Neural progenitor cell (in vitro differentiated cells): ENCODE results near the gene NUTM1. TPM values are rescaled to one million over a fixed set of nuclear protein-coding genes. Genes with fewer than 3 reads are reported as not detected.
"Not testable (repeated sequence)": the region's sequence is repeated elsewhere in the genome, so short reads cannot be mapped to it uniquely, and the experiment has no call there.

Experiments used
- DNase-seq: peaks from one replicate; pipeline ENCODE4 v3.0.0-alpha.2; 2016; ENCODE audit warnings: low spot score
- H2AFZ ChIP-seq: fragments of 200-600 bp; sonication (generic); replicated peaks from 2 replicates; pipeline ENCODE4 v1.6.1; 2016; ENCODE audit warnings: antibody characterized with exemption
- H3F3A ChIP-seq: fragments of 200-600 bp; sonication (generic); 2 replicates; pipeline ENCODE4 v1.6.1; 2016; ENCODE audit warnings: antibody characterized with exemption, low read depth
- H3K27ac ChIP-seq: fragments of 200-600 bp; sonication (generic); 2 replicates; pipeline ENCODE4 v1.5.1; 2016; ENCODE audit warnings: mild to moderate bottlenecking
- H3K27me3 ChIP-seq: fragments of 200-600 bp; sonication (generic); 2 replicates; pipeline ENCODE4 v1.6.1; 2016; ENCODE audit warnings: mild to moderate bottlenecking, moderate library complexity
- H3K36me3 ChIP-seq: fragments of 200-600 bp; sonication (generic); 2 replicates; pipeline ENCODE4 v1.5.1; 2016
- H3K4me1 ChIP-seq: fragments of 200-600 bp; sonication (generic); 2 replicates; pipeline ENCODE4 v1.6.1; 2016; ENCODE audit warnings: mixed run types
- H3K4me2 ChIP-seq: fragments of 200-600 bp; sonication (generic); 2 replicates; pipeline ENCODE4 v1.6.1; 2016
- H3K4me3 ChIP-seq: fragments of 200-600 bp; sonication (generic); 2 replicates; pipeline ENCODE4 v1.5.1; 2016
- H3K79me2 ChIP-seq: fragments of 200-600 bp; sonication (generic); 2 replicates; pipeline ENCODE4 v1.6.1; 2016; ENCODE audit warnings: low read depth
- H3K9ac ChIP-seq: fragments of 200-600 bp; sonication (generic); 2 replicates; pipeline ENCODE4 v1.6.1; 2016
- H3K9me3 ChIP-seq: fragments of 200-600 bp; sonication (generic); 2 replicates; pipeline ENCODE4 v1.5.1; 2016; ENCODE audit warnings: low read depth
- H4K20me1 ChIP-seq: fragments of 200-600 bp; sonication (generic); 2 replicates; pipeline ENCODE4 v1.6.1; 2016; ENCODE audit warnings: low read depth
- H3K27ac Mint-ChIP-seq: 3 replicates; pipeline ENCODE4 v1.8.0; 2021; ENCODE audit warnings: mixed read lengths
- H3K27me3 Mint-ChIP-seq: 2 replicates; pipeline ENCODE4 v1.8.0; 2022; ENCODE audit warnings: low read depth, mild to moderate bottlenecking, inconsistent platforms, moderate library complexity, mixed read lengths; ENCODE audit not compliant: insufficient read depth
- H3K36me3 Mint-ChIP-seq: 3 replicates; pipeline ENCODE4 v1.8.0; 2021; ENCODE audit warnings: mixed read lengths
- H3K4me1 Mint-ChIP-seq: 3 replicates; pipeline ENCODE4 v1.8.0; 2021; ENCODE audit warnings: mixed read lengths
- H3K4me3 Mint-ChIP-seq: 3 replicates; pipeline ENCODE4 v1.8.0; 2021; ENCODE audit warnings: mild to moderate bottlenecking, moderate library complexity, mixed read lengths
- H3K9me3 Mint-ChIP-seq: 3 replicates; pipeline ENCODE4 v1.8.0; 2020; ENCODE audit warnings: mixed read lengths
- EZH2 ChIP-seq: fragments of 200-600 bp; sonication (generic); IDR thresholded peaks from 2 replicates; pipeline ENCODE4 v1.6.1; 2017; ENCODE audit warnings: antibody characterized with exemption, mild to moderate bottlenecking, moderate library complexity
- EZH2phosphoT487 ChIP-seq: fragments of 200-600 bp; sonication (generic); IDR thresholded peaks from 2 replicates; pipeline ENCODE4 v1.6.1; 2017; ENCODE audit warnings: antibody characterized with exemption
- total RNA-seq: library from RNA; depleted of rRNA; stranded (reverse); fragments of >200 nt; gene quantifications from 2 replicates; pipeline ENCODE4 v1.2.3, GENCODE V29; 2015; ENCODE audit warnings: low replicate concordance
- TF ChIP-seq, protein P1 (sequence below): fragments of 200-600 bp; sonication (generic); IDR thresholded peaks from 2 replicates; pipeline ENCODE4 v1.5.1; 2017; ENCODE audit warnings: antibody characterized with exemption, mild to moderate bottlenecking

Gene NUTM1
- total RNA-seq, 1 donor from 2014 or later = not detected

- Histone ChIP-seq H3K9me3 (no peaks in the 10 kb centered on the region), H3K27me3 (peaks cover 4% of the 10 kb centered on the region), H3F3A (peaks cover 35% of the 10 kb centered on the region), H3K4me2 (no peak overlapping the region), H3K9ac (no peak overlapping the region), H4K20me1 (peaks cover 4% of the 10 kb centered on the region), H2AFZ (no peak overlapping the region), H3K36me3 (peaks cover 14% of the 10 kb centered on the region), H3K4me1 (peaks cover 13% of the 10 kb centered on the region), H3K79me2 (peaks cover 24% of the 10 kb centered on the region), H3K27ac (no peak overlapping the region), H3K4me3 (no peak overlapping the region)
- no peak for DNase-seq
- peaks cover 12% of the 10 kb centered on the region for H3K4me1 Mint-ChIP-seq
- TF ChIP-seq, protein P1, sequence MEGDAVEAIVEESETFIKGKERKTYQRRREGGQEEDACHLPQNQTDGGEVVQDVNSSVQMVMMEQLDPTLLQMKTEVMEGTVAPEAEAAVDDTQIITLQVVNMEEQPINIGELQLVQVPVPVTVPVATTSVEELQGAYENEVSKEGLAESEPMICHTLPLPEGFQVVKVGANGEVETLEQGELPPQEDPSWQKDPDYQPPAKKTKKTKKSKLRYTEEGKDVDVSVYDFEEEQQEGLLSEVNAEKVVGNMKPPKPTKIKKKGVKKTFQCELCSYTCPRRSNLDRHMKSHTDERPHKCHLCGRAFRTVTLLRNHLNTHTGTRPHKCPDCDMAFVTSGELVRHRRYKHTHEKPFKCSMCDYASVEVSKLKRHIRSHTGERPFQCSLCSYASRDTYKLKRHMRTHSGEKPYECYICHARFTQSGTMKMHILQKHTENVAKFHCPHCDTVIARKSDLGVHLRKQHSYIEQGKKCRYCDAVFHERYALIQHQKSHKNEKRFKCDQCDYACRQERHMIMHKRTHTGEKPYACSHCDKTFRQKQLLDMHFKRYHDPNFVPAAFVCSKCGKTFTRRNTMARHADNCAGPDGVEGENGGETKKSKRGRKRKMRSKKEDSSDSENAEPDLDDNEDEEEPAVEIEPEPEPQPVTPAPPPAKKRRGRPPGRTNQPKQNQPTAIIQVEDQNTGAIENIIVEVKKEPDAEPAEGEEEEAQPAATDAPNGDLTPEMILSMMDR = no peak
- TF ChIP-seq EZH2phosphoT487 = no peak
- TF ChIP-seq EZH2 = no peak
- no peak overlapping the region for H3K27ac Mint-ChIP-seq
- H3K4me3 Mint-ChIP-seq = peak overlapping the region; percentile 74
- peaks cover 5% of the 10 kb centered on the region for H3K27me3 Mint-ChIP-seq
- peaks cover 17% of the 10 kb centered on the region for H3K36me3 Mint-ChIP-seq
- no peaks in the 10 kb centered on the region for H3K9me3 Mint-ChIP-seq
Measured at GRCh38 chr15:34339946-34340345, 3.2 kb upstream of the NUTM1 start.

DNA sequence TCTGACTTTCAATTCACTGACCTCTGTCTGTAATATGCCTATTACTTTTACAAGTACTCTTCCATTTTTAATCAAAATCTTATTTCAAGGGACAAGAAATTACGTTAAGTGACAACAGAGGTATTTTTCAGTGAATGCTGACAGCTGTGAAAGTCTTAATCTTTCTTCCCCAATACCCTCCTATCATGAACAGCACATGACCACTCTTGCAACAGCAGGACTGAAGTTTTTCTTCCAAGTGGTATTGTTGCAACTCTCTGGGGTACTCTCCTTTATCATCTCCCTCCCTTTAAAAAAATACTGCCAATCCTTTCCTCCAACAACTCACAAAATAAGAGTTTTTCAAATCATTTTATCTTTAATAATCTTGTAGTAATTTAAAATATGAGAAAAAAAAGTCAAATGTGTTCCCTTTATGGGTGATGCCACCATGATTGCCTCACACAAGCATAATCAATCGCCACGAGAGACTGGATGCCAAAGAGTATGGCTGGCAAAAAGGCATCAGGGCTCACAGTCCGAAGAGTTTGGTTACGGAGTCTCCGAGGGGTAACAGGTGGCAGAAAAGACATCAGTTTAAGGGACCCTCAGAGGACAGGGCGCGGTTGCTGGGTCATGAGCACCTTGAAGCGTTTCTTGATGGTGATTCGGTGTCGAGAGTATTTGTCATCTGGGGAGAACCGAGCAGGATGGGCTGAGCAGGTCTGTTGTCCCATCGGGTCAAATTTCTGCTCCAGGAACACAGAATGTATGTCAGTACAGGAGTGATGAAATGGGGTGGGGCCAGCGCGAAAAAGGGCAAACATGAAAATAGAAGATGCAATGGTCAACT is 1.5 kb upstream of the NUTM1 start:
- H4K20me1 ChIP-seq = peaks cover 4% of the 10 kb centered on the region
- Mint-ChIP-seq H3K9me3 (no peaks in the 10 kb centered on the region), H3K36me3 (peaks cover 17% of the 10 kb centered on the region), H3K27ac (no peak overlapping the region), H3K27me3 (peaks cover 5% of the 10 kb centered on the region), H3K4me1 (peaks cover 11% of the 10 kb centered on the region), H3K4me3 (no peak overlapping the region)
- H3K27me3 ChIP-seq = peaks cover 2% of the 10 kb centered on the region
- H3K79me2 ChIP-seq = peaks cover 24% of the 10 kb centered on the region
- DNase-seq = no peak
- H3K4me3 ChIP-seq = peak overlapping the region; percentile 82
- peaks cover 10% of the 10 kb centered on the region for H3K4me1 ChIP-seq
- TF ChIP-seq EZH2phosphoT487 = no peak
- TF ChIP-seq EZH2 = no peak
- TF ChIP-seq, protein P1 = no peak
- H3K27ac ChIP-seq = no peak overlapping the region
- no peaks in the 10 kb centered on the region for H3K9me3 ChIP-seq
- H3K36me3 ChIP-seq = peaks cover 14% of the 10 kb centered on the region
- no peak overlapping the region for H3K9ac ChIP-seq
- H3K4me2 ChIP-seq = peak overlapping the region; percentile 80
- H2AFZ ChIP-seq = no peak overlapping the region
- H3F3A ChIP-seq = peaks cover 41% of the 10 kb centered on the region

GRCh38 chr15:34342213-34342736 is 840 bp upstream of the NUTM1 start:
- not testable (repeated sequence) for DNase-seq, H3K4me1 ChIP-seq, H3K4me1 Mint-ChIP-seq, H3K27me3 ChIP-seq, H3K27ac Mint-ChIP-seq, H3K4me3 Mint-ChIP-seq, H4K20me1 ChIP-seq, H3K9me3 ChIP-seq, H3K27ac ChIP-seq, H3K27me3 Mint-ChIP-seq, H3K9me3 Mint-ChIP-seq
- peak overlapping the region; percentile 53 for H3K9ac ChIP-seq
- peaks cover 14% of the 10 kb centered on the region for H3K36me3 ChIP-seq
- H2AFZ ChIP-seq = peak overlapping the region; percentile 91
- H3K4me3 ChIP-seq = peak overlapping the region; percentile 82
- peaks cover 37% of the 10 kb centered on the region for H3F3A ChIP-seq
- peaks cover 17% of the 10 kb centered on the region for H3K36me3 Mint-ChIP-seq
- peaks cover 24% of the 10 kb centered on the region for H3K79me2 ChIP-seq
- peak overlapping the region; percentile 80 for H3K4me2 ChIP-seq
